A549 (cell line): Measurements from ENCODE around the gene ZNF507. TPM values are rescaled to one million over a fixed set of nuclear protein-coding genes. Genes with fewer than 3 reads are reported as not detected.

Experiments
- ATAC-seq, 2 experiments: fragments of 200-7000 bp in 1 of 2; fragments of >200 bp in 1 of 2; cut with Nextera tagmentation in 1 of 2; cut with Tn5 transposase in 1 of 2; 3 replicates each; pipeline versions ENCODE4 v1.8.0 to v1.9.1; 2018 to 2020; ENCODE audit warnings: mild to moderate bottlenecking in 1 of 2, moderate library complexity in 1 of 2
- CTCF ChIA-PET: fragments of 300-600 bp; sonication (Branson Sonifier 250); formaldehyde crosslinking; extraction: SDS; loops from one replicate; lab custom pipeline; 2021; ENCODE audit warnings: antibody characterized with exemption, inconsistent platforms; lab: Yijun Ruan, JAX
- POLR2A ChIA-PET: fragments of 350-600 bp; formaldehyde crosslinking; extraction: SDS; loops from one replicate; lab custom pipeline; 2021; ENCODE audit warnings: antibody characterized with exemption, inconsistent platforms; lab: Yijun Ruan, JAX
- DNase-seq, 2 experiments: peaks; one replicate each; pipeline versions ENCODE4 v3.0.0 to v3.0.0-alpha.2; 2011 to 2016; ENCODE audit warnings: low read depth in 1 of 2, low spot score in 1 of 2
- FAIRE-seq: peaks from 2 replicates; lab custom pipeline; 2011; peaks lifted over from hg19 to GRCh38; lab: Jason Lieb, UNC
- H3K27ac ChIP-seq, 2 experiments: fragments of >200 bp; sonication (Bioruptor Twin); formaldehyde crosslinking; 3 replicates each; pipeline ENCODE4 v1.5.1; 2016 to 2017
- H3K4me1 ChIP-seq: fragments of >200 bp; sonication (Bioruptor Twin); formaldehyde crosslinking; 3 replicates; pipeline ENCODE4 v1.6.1; 2016
- H3K4me2 ChIP-seq: fragments of >200 bp; sonication (Bioruptor Twin); formaldehyde crosslinking; 3 replicates; pipeline ENCODE4 v1.6.1; 2016
- H3K4me3 ChIP-seq: fragments of >200 bp; sonication (Bioruptor Twin); formaldehyde crosslinking; 3 replicates; pipeline ENCODE4 v1.5.1; 2016
- H3K9me3 ChIP-seq: fragments of >200 bp; sonication (Bioruptor Twin); formaldehyde crosslinking; 3 replicates; pipeline ENCODE4 v1.6.1; 2016
- CBX2 ChIP-seq: fragments of 200-600 bp; sonication (generic); IDR thresholded peaks from 2 replicates; pipeline ENCODE4 v1.6.1; 2016; ENCODE audit warnings: low read depth, mild to moderate bottlenecking, borderline replicate concordance
- CEBPB ChIP-seq, 2 experiments: fragments of >200 bp in 1 of 2; sonication (Bioruptor Twin) in 1 of 2; formaldehyde crosslinking in 1 of 2; IDR thresholded peaks; 2 replicates each; pipeline ENCODE4 v1.6.1; 2012 to 2016
- E2F6 ChIP-seq: IDR thresholded peaks from 2 replicates; pipeline ENCODE4 v1.6.1; 2012; ENCODE audit warnings: low read depth, borderline replicate concordance
- ESRRA ChIP-seq: fragments of 150-350 bp; IDR thresholded peaks from 2 replicates; pipeline ENCODE4 v1.6.1; 2014; ENCODE audit warnings: mild to moderate bottlenecking, low read length, borderline replicate concordance
- FOSB ChIP-seq: fragments of 250-450 bp; sonication (Bioruptor Pico); IDR thresholded peaks from 2 replicates; pipeline ENCODE4 v1.5.0; 2020; ENCODE audit warnings: mild to moderate bottlenecking, moderate library complexity
- FOXS1 ChIP-seq: fragments of 250-450 bp; sonication (Bioruptor Pico); IDR thresholded peaks from 2 replicates; pipeline ENCODE4 v1.5.0; 2020; ENCODE audit warnings: mild to moderate bottlenecking, moderate library complexity
- HEYL ChIP-seq: fragments of 250-450 bp; sonication (Bioruptor Pico); IDR thresholded peaks from 2 replicates; pipeline ENCODE4 v1.8.0; 2021; ENCODE audit warnings: mild to moderate bottlenecking, moderate library complexity
- HOXA7 ChIP-seq: fragments of 250-450 bp; sonication (Bioruptor Pico); IDR thresholded peaks from 2 replicates; pipeline ENCODE4 v1.5.0; 2020; ENCODE audit warnings: mild to moderate bottlenecking, moderate library complexity
- HOXB5 ChIP-seq: fragments of 250-450 bp; sonication (Bioruptor Pico); IDR thresholded peaks from 2 replicates; pipeline ENCODE4 v1.5.0; 2020; ENCODE audit warnings: mild to moderate bottlenecking, moderate library complexity
- JUN ChIP-seq, 2 experiments: fragments of >200 bp; sonication (Bioruptor Twin); formaldehyde crosslinking; IDR thresholded peaks; 2 replicates in 1 of 2; 3 replicates in 1 of 2; pipeline ENCODE4 v1.6.1; 2016 to 2017
- KDM1A ChIP-seq: fragments of 200-600 bp; sonication (generic); IDR thresholded peaks from 2 replicates; pipeline ENCODE4 v1.6.1; 2016; ENCODE audit warnings: low read depth, mild to moderate bottlenecking
- KDM5A ChIP-seq: fragments of 200-600 bp; sonication (generic); IDR thresholded peaks from 2 replicates; pipeline ENCODE4 v1.6.1; 2016; ENCODE audit warnings: antibody characterized with exemption, mild to moderate bottlenecking
- MAFK ChIP-seq: fragments of 450-650 bp; IDR thresholded peaks from 2 replicates; pipeline ENCODE4 v1.6.1; 2014; ENCODE audit not compliant: partially characterized antibody
- MAX ChIP-seq: IDR thresholded peaks from 2 replicates; pipeline ENCODE4 v1.6.1; 2012
- NR3C1 ChIP-seq: fragments of >200 bp; sonication (Bioruptor Twin); formaldehyde crosslinking; IDR thresholded peaks from 3 replicates; pipeline ENCODE4 v1.6.1; 2017
- PHF8 ChIP-seq: fragments of 200-600 bp; sonication (generic); IDR thresholded peaks from 2 replicates; pipeline ENCODE4 v1.6.1; 2016; ENCODE audit warnings: low read depth, mild to moderate bottlenecking, antibody characterized with exemption, moderate library complexity, borderline replicate concordance
- RAD21 ChIP-seq, 2 experiments: fragments of >200 bp in 1 of 2; sonication (Bioruptor Twin) in 1 of 2; formaldehyde crosslinking in 1 of 2; IDR thresholded peaks in 1 of 2; conservative IDR thresholded peaks in 1 of 2; 2 replicates in 1 of 2; 3 replicates in 1 of 2; pipeline ENCODE4 v1.6.1; 2012 to 2018; ENCODE audit warnings: inconsistent platforms in 1 of 2
- RCOR1 ChIP-seq: fragments of 150-350 bp; IDR thresholded peaks from 2 replicates; pipeline ENCODE4 v1.6.1; 2014; ENCODE audit warnings: antibody characterized with exemption, low read length, low read depth
- RFX5 ChIP-seq: fragments of 450-650 bp; IDR thresholded peaks from 2 replicates; pipeline ENCODE4 v1.7.1; 2014; ENCODE audit warnings: antibody characterized with exemption, mild to moderate bottlenecking, moderate library complexity
- SREBF2 ChIP-seq: fragments of 450-650 bp; IDR thresholded peaks from 2 replicates; pipeline ENCODE4 v1.6.1; 2014; ENCODE audit warnings: mild to moderate bottlenecking, moderate library complexity
- TFCP2L1 ChIP-seq: fragments of 250-450 bp; sonication (Bioruptor Pico); IDR thresholded peaks from 2 replicates; pipeline ENCODE4 v1.5.0; 2021; ENCODE audit warnings: mild to moderate bottlenecking
- USF2 ChIP-seq: fragments of 450-650 bp; IDR thresholded peaks from 2 replicates; pipeline ENCODE4 v1.6.1; 2014; ENCODE audit warnings: antibody characterized with exemption
- ZSCAN20 ChIP-seq: fragments of 250-450 bp; sonication (Bioruptor Pico); IDR thresholded peaks from 2 replicates; pipeline ENCODE4 v1.8.0; 2022; ENCODE audit warnings: mild to moderate bottlenecking, moderate library complexity
- WGBS: methylation state at CpG from one replicate; pipeline ENCODE4 v1.1.6; 2017; ENCODE audit errors: missing lambda C conversion rate; 5-methylcytosine and 5-hydroxymethylcytosine counted together
- polyA plus RNA-seq, 4 experiments: library from polyadenylated mRNA; depleted of rRNA in 3 of 4; stranded (reverse); fragments of >200 nt; fragmentation: RNase III in 1 of 4; extraction: RNeasy Plus Mini Kit Qiagen cat#74134 plus additional on column Dnase treatment in 1 of 4; gene quantifications; 2 replicates in 3 of 4; 3 replicates in 1 of 4; pipeline ENCODE4 v1.2.3, GENCODE V29; 2011 to 2017

ZNF507 gene
- polyA plus RNA-seq, 2 of the 4 experiments (the other 2 are of a cell fraction): 14.6 to 49.8 TPM

GRCh38 chr19:32296694-32297093, 48.7 kb upstream of the ZNF507 start:
- H3K4me2 ChIP-seq: no peak overlapping the region
- no peaks in the 10 kb centered on the region for H3K4me1 ChIP-seq
- peaks cover 30% of the 10 kb centered on the region; the same call in 1 of the 3 replicates for H3K9me3 ChIP-seq
- no peak overlapping the region for H3K27ac ChIP-seq
- CTCF ChIA-PET: interaction anchor here (0.7 to 1.7 kb wide), 6 partner anchors 42 to 273 kb away, joined by 3 to 7 read pairs (median 3); no protein-coding TSS in a partner anchor
- ATAC-seq: no peak
- peak; percentile 97 for FAIRE-seq
- H3K4me3 ChIP-seq: no peak overlapping the region
- peak in 1 of 2 experiments; percentile 28 for DNase-seq
- 93% methylated on average over 1 of the region's 1 CpG for WGBS
- peak in 1 of 2 experiments; percentile 59; a peak in 2 of 5 replicates for TF ChIP-seq RAD21 (conservative IDR thresholded peaks at IDR 0.05 in 1 of 2, IDR thresholded peaks at IDR 0.05 in 1 of 2)
- peak; percentile 32 to 63; a peak in 3 of 4 replicates for TF ChIP-seq CEBPB (IDR thresholded peaks at IDR 0.05)
- TF ChIP-seq HOXB5 (CRISPR knock-in tag): no peak
- TF ChIP-seq, all 56 proteins: peak for 2
- POLR2A ChIA-PET: no interaction called here

- H3K27ac ChIP-seq: no peak overlapping the region
- H3K4me2 ChIP-seq: no peak overlapping the region
- H3K9me3 ChIP-seq: peaks cover 48% of the 10 kb centered on the region
- FAIRE-seq (peak; percentile 77), DNase-seq (no peak), ATAC-seq (no peak)
- TF ChIP-seq FOSB (CRISPR knock-in tag) (no peak), JUN (IDR thresholded peaks at IDR 0.05) (no peak)
- CTCF ChIA-PET: interaction anchor here (0.8 to 1.2 kb wide), 3 partner anchors 11 to 16 kb away, joined by 3 read pairs; no protein-coding TSS in a partner anchor
- H3K4me3 ChIP-seq: no peak overlapping the region
- H3K4me1 ChIP-seq: no peaks in the 10 kb centered on the region
- POLR2A ChIA-PET: no interaction called here
Observed at GRCh38 chr19:32302778-32303177, 42.6 kb upstream of the ZNF507 start.

- DNase-seq: no peak
- no peak for ATAC-seq
- no peaks in the 10 kb centered on the region for H3K4me1 ChIP-seq
- TF ChIP-seq KDM1A (no peak), RFX5 (no peak), KDM5A (no peak), USF2 (no peak), RCOR1 (no peak), TFCP2L1 (CRISPR knock-in tag) (no peak), MAFK (no peak), HOXA7 (CRISPR knock-in tag) (no peak), ESRRA (no peak), ZSCAN20 (CRISPR knock-in tag) (no peak), SREBF2 (no peak), MAX (no peak), PHF8 (no peak), HEYL (CRISPR knock-in tag) (no peak), NR3C1 (no peak), E2F6 (no peak), FOXS1 (CRISPR knock-in tag) (no peak), CBX2 (no peak)
- no peak overlapping the region for H3K4me3 ChIP-seq
- peaks cover 48% of the 10 kb centered on the region for H3K9me3 ChIP-seq
- 0% methylated on average over 1 of the region's 1 CpG for WGBS
- FAIRE-seq: peak; percentile 72
- no peak overlapping the region for H3K4me2 ChIP-seq
- no peak overlapping the region for H3K27ac ChIP-seq
- CTCF ChIA-PET: interaction anchor here (0.8 to 1.2 kb wide), 3 partner anchors 11 to 16 kb away, joined by 3 read pairs; no protein-coding TSS in a partner anchor
- POLR2A ChIA-PET: no interaction called here
Observed at GRCh38 chr19:32303193-32303592, 42.2 kb upstream of the ZNF507 start.
